M059J (cell line): ENCODE data around the gene WNT9A. TPM values are rescaled to one million over a fixed set of nuclear protein-coding genes. Genes with fewer than 3 reads are reported as not detected.
"Not testable (repeated sequence)": the region's sequence is repeated elsewhere in the genome, so short reads cannot be mapped to it uniquely, and the experiment has no call there.

Experiments
- DNase-seq: peaks from one replicate; pipeline ENCODE4 v3.0.0-alpha.2; 2012; ENCODE audit warnings: low read depth
- total RNA-seq: library from RNA; depleted of rRNA; stranded (reverse); fragments of >200 nt; shearing (Covaris generic); gene quantifications from 2 replicates; pipeline ENCODE4 v1.2.3, GENCODE V29; 2014; rRNA removed

Gene WNT9A
- total RNA-seq, result 0.10 and 0.37 TPM in 2 replicates

- peak; percentile 49 for DNase-seq
Measured at GRCh38 chr1:227947676-227948492, at the start of gene WNT9A. TSS of gene WNT9A (minus strand) at chr1:227947932. CDS start at chr1:227947887, 45 bp downstream.

GRCh38 chr1:227996187-227996950, 48.6 kb upstream of the WNT9A start:
- no peak for DNase-seq

GRCh38 chr1:227994632-227995300, 47.0 kb upstream of the WNT9A start:
- DNase-seq, result no peak

- DNase-seq, result no peak
Measured at GRCh38 chr1:227987181-227987580, 39.4 kb upstream of the WNT9A start.

GRCh38 chr1:227975583-227976283, 28.0 kb upstream of the WNT9A start:
- DNase-seq, result not testable (repeated sequence)

GRCh38 chr1:227973724-227974288, 26.1 kb upstream of the WNT9A start:
- not testable (repeated sequence) for DNase-seq

- not testable (repeated sequence) for DNase-seq
Measured at GRCh38 chr1:227972843-227973374, 25.2 kb upstream of the WNT9A start.

GRCh38 chr1:227972283-227972679, 24.5 kb upstream of the WNT9A start:
- DNase-seq, result not testable (repeated sequence)

- DNase-seq, result not testable (repeated sequence)
Measured at GRCh38 chr1:227971643-227972282, 24.0 kb upstream of the WNT9A start.

- DNase-seq, result not testable (repeated sequence)
Measured at GRCh38 chr1:227971216-227971615, 23.5 kb upstream of the WNT9A start.

- DNase-seq, result not testable (repeated sequence)
Measured at GRCh38 chr1:227970076-227970995, 22.6 kb upstream of the WNT9A start.

GRCh38 chr1:227967815-227968214, 20.1 kb upstream of the WNT9A start:
- not testable (repeated sequence) for DNase-seq

- peak; percentile 36 for DNase-seq
Measured at GRCh38 chr1:227966733-227967132, 19.0 kb upstream of the WNT9A start.

GRCh38 chr1:227961651-227962466, 14.1 kb upstream of the WNT9A start:
- no peak for DNase-seq

GRCh38 chr1:227959325-227959860, 11.7 kb upstream of the WNT9A start:
- DNase-seq, result no peak

GRCh38 chr1:227958617-227959324, 11.0 kb upstream of the WNT9A start:
- no peak for DNase-seq

GRCh38 chr1:227955808-227956207, 8.1 kb upstream of the WNT9A start:
- no peak for DNase-seq
